ENCODE measurements around the gene SPEF1. TPM values are rescaled to one million over a fixed set of nuclear protein-coding genes. Genes with fewer than 3 reads are reported as not detected.

The SPEF1 gene
- total RNA-seq, 1 experiment from 2014 or later = 0.24 TPM

DNA sequence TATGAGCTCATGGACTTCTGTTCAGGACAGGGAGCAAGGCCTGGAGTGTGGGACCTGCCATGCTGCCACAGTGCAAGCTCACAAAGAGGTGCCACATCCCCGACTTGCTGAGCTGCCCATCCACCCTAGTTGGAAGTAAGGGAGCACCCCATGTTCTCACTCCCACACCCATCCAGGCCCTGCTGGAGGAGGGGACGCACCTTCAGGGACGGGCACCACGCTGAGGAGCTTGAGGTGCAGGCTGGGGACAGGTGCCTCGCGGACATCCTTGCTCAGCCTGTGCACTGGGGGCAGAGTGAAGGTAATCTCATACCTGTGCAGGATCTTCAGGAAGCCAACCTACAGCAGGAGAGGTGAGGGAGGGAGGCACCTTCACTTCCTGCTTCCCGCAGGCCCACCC, 26.0 kb downstream of the SPEF1 start:
- Histone ChIP-seq H3K27me3 (ENCODE audit: insufficient read depth, low read length) (peaks cover 11% of the 10 kb centered on the region), H4K5ac (ENCODE audit: insufficient read length, low read depth, low read length) (no peak overlapping the region), H3K4me2 (ENCODE audit: insufficient read depth, insufficient read length, low read length) (no peak overlapping the region), H3K23me2 (ENCODE audit: insufficient read length, low read depth, low read length, poor library complexity, severe bottlenecking) (peaks cover 11% of the 10 kb centered on the region), H3K79me2 (ENCODE audit: insufficient read depth, low read length) (no peaks in the 10 kb centered on the region), H4K8ac (replicated peaks; ENCODE audit: insufficient read length, low read depth, low read length) (no peak overlapping the region), H2BK12ac (ENCODE audit: insufficient read length, low read depth, low read length) (no peak overlapping the region), H3K18ac (ENCODE audit: insufficient read length, low read depth, low read length) (no peak overlapping the region), H2BK15ac (ENCODE audit: low read depth, low read length) (no peak overlapping the region), H3K56ac (ENCODE audit: insufficient read length, low read depth, low read length) (no peak overlapping the region), H3T11ph (ENCODE audit: low read length) (no peak overlapping the region), H3K4me1 (ENCODE audit: insufficient read depth, low read length) (peaks cover 2% of the 10 kb centered on the region; the same call in 1 of the 2 replicates), H4K20me1 (ENCODE audit: control insufficient read depth, insufficient read depth, insufficient read length) (no peaks in the 10 kb centered on the region), H3K27ac (ENCODE audit: insufficient read length, low read depth, low read length) (no peak overlapping the region), H2BK20ac (ENCODE audit: low read depth, low read length, poor library complexity, severe bottlenecking) (no peak overlapping the region), H3K23ac (ENCODE audit: insufficient read length, low read depth, low read length) (no peak overlapping the region), H3K9ac (ENCODE audit: extremely low read depth, insufficient read length, low read length) (no peak overlapping the region), H3K14ac (ENCODE audit: insufficient read depth, low read length) (no peak overlapping the region), H2BK120ac (ENCODE audit: low read depth, low read length, poor library complexity, severe bottlenecking) (no peak overlapping the region), H3K4ac (ENCODE audit: low read depth, low read length) (no peak overlapping the region), H2BK5ac (ENCODE audit: insufficient read length, low read length) (no peak overlapping the region), H2AK5ac (ENCODE audit: insufficient read length, low read length) (no peak overlapping the region), H4K91ac (ENCODE audit: insufficient read length, low read depth, low read length) (no peak overlapping the region), H2AFZ (ENCODE audit: low read length) (no peak overlapping the region), H3K9me3 (ENCODE audit: control insufficient read depth, low read depth, low read length) (no peaks in the 10 kb centered on the region), H3K79me1 (ENCODE audit: insufficient read depth, low read depth, low read length, poor library complexity, severe bottlenecking) (no peaks in the 10 kb centered on the region)
- no peak overlapping the region for H3K4me3 Mint-ChIP-seq
- no peak for TF ChIP-seq CTCF (conservative IDR thresholded peaks at IDR 0.05)
- H3K27ac Mint-ChIP-seq = peak overlapping the region in 1 of 3 experiments; percentile 82; a peak in 1 of 7 replicates
- WGBS (ENCODE audit: extremely low coverage, insufficient read length, low lambda C conversion rate) = no CpG with 5 or more reads among the region's 7 CpGs
- DNase-seq = no peak
- peaks cover 7 to 15% of the 10 kb centered on the region in 2 experiments; a peak in 3 of 4 replicates for H3K4me1 Mint-ChIP-seq
- H3K9me3 Mint-ChIP-seq = no peaks in the 10 kb centered on the region
- peaks cover 19% of the 10 kb centered on the region for H3K27me3 Mint-ChIP-seq (ENCODE audit: low read depth)
- peaks cover 25 to 38% (median 29%) of the 10 kb centered on the region in 3 experiments; a peak in 6 of 7 replicates for H3K36me3 Mint-ChIP-seq (ENCODE audit: insufficient read depth in 1 of 3, low read depth in 3 of 3)

All from H9 (cell line).